GM21390 (cell line): Measurements from ENCODE around the gene AFG1L.
"Not testable (repeated sequence)": the region's sequence is repeated elsewhere in the genome, so short reads cannot be mapped to it uniquely, and the experiment has no call there.

ENCODE experiments used
- ATAC-seq: cut with Tn5 transposase; IDR thresholded peaks from one replicate; pipeline ENCODE4 v1.9.1; 2021; ENCODE audit not compliant: unreplicated experiment

Gene AFG1L

DNA sequence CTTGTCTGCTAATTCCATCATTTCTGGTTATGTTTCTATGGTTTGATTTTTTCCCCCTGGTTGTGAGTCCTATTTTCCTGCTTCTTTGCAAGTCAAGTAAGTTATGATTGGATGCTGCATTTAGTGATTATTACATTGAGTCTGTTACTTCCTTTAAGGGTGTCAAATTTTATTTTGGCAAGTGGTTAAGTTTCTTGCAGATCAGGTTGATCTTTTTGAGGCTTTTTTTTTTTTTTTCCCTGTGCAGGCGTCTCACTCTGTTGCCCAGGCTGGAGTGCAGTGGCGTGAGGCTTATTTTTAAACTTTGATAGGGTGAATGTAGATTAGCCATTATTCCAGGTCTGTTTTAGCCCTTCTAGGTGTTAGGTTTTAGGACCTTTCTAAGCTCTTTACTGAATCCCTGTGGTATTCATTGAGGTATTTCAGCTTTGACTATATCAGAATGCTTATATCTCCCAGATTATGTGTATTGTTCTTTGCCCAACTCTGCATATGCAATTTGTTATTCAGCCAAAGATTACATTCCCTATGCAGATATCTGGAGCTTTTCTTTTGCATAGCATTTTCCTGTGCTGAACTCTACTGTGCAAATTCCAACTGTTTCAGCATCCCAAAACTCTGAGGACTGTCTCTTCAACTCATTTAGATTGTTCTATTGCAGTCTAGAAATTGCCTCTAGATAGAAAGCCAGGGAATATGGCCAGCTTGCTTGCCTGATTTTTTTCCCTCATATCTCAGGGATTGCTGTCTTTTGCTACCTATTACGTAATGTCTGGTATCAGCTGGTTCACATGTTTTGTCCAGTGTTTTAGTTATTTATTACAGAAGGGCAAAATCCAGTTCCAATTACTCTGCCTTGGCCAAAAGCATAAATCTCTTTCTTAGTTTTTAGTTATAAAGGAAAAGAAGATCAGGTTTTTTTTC, 113.3 kb downstream of the AFG1L start:
- ATAC-seq, result no peak

DNA sequence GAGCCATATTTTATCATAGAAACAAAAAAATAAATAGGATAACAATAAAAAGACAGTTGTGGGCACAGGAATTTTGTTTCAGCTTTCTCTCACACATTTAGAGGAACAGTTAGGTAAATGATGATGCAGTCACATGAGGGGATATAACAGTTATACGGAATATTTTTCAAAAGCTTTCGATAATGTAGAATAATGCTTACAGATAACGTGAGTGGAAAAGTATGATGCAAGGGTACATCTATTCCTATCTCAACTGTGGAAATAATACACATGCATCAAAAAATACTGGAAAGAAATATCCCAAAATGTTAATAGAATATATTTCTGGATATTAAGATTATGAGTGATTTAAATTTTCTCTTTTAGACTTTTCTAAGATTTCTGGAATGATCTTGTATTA, 114.0 kb downstream of the AFG1L start:
- no peak for ATAC-seq

DNA sequence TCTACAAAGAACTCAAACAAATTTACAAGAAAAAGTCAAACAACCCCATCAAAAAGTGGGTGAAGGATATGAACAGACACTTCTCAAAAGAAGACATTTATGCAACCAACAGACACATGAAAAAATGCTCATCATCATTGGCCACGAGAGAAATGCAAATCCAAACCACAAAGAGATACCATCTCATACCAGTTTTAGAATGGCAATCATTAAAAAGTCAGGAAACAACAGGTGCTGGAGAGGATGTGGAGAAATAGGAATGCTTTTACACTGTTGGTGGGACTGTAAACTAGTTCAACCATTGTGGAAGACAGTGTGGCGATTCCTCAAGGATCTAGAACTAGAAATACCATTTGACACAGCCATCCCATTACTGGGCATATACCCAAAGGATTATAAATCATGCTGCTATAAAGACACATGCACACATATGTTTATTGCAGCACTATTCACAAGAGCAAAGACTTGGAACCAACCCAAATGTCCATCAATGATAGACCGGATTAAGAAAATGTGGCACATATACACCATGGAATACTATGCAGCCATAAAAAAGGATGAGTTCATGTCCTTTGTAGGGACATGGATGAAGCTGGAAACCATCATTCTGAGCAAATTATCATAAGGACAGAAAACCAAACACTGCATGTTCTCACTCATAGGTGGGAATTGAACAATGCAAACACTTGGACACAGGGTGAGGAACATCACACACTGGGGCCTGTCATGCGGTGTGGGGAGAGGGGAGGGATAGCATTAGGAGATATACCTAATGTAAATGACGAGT, 121.4 kb downstream of the AFG1L start:
- not testable (repeated sequence) for ATAC-seq

DNA sequence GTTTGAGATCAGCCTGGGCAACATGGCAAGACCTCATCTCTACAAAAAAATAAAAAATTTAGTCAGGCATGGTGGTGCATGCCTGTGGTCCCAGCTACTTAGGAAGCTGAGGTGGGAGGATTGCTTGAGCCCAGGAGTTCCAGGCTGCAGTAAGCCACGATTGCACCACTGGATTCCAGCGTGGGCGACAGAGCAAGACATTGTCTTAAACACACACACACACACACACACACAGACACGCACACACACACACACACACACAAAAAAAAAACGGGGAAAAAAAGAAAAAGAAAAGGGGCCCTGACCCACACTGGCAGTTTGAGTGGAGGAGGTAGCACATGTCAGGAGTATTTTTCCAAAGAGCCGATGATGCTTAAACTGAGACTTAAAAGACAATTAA, 122.2 kb downstream of the AFG1L start:
- no peak for ATAC-seq

DNA sequence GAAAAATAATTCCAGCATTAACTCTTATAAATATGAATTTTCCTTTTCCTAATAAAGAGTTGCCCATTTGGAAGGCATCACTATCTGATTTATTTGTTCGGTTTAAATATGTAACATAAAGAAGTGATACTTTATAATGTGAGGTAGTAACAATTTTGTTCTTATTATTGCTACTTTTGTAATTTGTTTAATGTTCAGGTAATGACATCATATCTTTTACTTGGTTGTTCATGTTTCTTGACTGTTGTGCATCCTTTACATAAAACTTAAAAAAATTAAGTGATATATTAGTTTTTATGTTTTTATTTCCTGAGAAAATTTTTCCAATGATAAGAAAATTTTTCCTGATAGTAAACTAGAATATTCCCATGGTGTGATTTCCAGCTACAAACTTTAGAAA, 124.6 kb downstream of the AFG1L start:
- ATAC-seq, result no peak

DNA sequence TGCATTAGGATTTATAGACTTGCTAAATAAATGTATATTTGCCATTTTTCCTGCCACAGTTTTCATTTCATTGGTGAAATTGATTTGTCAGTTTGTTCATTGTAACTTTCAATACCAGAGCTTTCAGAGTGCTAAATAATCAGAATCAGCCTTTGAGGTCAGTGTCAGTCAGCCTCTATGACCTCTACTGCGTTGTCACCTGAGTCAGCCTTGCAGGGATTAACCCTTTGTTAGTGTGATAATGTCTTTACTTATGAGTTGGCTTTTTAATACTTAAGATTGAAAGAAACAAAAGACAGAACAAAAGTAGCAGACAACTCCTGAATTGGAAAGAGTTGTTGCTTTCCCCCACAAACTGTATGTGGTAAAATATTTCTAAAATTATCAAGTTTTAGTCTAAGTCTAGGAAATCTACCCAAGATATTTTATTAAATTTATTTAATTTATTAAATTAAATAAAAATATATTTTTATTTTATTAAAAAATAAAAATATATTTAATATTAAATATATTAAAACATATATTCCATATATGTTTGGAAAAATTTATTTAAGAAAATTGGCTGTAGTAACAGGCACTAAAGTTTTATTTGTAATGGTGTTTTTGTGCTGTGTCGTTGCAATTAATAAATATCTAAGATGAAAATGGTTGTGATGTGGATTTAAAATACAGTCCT, 125.2 kb downstream of the AFG1L start:
- ATAC-seq, result no peak

DNA sequence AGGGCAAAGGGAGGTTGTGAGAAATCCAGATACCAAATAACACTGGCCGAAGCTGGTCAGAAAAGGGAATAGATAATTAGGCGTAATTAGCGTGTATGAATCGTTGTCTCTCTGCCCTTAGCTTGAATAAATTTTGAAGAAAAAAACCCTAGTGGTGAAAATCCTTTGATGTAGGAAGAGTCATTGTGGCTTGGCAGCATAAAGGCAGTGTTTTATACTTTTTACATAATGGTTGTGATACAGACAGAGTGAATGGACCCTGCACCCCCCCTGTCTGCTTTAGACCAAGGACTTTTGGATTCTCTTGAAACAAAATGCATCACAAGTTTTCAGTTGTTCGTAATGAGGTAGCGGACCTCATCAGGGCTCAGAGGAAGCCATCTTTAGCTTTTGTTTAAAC, 126.5 kb downstream of the AFG1L start:
- no peak for ATAC-seq

DNA sequence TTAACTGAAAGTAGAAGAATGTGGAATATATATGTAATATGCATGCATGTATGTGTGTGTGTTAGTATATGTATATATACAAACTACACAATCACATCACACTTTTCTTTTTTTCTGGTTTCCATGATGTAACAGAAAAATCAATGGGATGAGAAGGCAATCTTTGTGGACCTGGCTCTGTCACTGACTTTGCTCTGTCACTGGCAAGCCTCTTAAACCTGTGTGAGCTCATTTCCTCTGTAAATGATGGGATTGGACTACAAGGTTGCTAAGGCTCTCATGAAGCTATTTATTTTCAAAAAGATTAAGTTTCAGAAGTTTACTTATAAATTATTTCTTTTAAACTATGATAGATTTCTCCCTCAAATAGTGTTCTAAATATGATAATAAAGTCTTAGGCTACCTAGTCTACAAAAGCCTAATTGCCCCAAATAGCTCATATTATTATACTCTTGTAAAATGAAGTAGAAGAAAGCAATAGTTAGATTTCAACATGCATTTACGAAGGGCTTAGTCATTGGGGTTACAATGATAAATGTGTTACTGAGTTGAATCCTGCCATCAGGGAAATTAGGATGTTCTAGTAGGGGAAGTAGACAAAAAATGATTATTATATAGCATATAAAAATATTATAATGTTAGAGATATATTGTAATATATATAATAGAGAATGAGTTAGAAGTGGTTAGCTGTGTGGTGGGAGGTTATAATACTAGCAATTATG, 129.3 kb downstream of the AFG1L start:
- ATAC-seq, result no peak

DNA sequence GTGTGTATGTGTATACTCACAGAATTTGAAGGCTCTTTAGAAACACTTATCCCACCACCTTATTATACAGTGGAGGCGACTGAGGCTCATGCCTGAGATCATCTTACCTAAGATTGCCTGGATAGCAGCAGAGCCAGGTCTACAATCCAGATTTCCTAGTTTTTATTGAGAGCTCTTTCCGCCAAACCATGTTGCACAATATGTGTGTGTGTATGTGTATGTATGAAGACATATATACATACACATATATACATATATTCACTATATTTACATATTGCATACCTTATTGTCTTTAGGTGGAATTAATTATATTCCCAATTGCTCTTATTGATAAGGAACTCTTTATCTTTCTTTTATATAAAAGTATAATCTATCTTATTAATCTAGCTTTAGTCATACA, 130.6 kb downstream of the AFG1L start:
- ATAC-seq, result no peak

DNA sequence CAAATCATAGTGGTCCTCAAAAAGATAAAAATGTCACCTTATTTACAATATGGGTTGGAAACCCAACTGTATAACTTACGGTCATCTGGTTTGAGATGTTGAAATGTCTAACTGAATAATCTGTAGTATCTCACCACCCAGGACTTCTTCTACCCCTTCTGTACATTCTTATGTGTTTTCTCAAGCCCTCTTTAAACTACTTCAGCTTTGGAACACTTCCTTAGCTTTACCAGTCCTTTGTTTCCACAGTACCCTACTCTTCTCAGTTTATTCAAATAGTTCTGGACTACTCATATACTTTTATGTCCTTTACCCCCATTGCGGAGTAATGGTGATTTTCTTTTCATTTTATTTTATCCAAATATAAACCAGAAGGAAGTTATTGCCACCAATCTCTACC, 137.3 kb downstream of the AFG1L start:
- ATAC-seq, result no peak

DNA sequence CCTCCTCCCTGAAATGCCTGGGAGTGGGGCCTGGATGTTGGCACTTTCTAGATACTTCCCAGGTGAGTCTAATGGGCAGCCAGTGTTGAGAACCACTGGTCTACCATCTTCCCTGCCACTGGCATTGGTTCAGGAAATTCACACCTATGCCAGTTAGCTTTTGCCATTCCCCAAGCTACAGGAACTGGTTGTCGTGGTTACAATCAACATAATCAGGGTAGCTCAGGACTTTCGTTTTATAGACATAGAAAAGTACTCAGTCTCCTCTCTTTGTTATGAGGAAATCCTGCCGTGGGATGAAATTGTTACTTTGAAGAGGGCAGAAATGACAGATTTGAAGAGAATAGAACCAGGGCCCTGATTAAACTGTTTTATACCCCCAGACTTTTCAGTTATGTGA, 137.9 kb downstream of the AFG1L start:
- no peak for ATAC-seq

DNA sequence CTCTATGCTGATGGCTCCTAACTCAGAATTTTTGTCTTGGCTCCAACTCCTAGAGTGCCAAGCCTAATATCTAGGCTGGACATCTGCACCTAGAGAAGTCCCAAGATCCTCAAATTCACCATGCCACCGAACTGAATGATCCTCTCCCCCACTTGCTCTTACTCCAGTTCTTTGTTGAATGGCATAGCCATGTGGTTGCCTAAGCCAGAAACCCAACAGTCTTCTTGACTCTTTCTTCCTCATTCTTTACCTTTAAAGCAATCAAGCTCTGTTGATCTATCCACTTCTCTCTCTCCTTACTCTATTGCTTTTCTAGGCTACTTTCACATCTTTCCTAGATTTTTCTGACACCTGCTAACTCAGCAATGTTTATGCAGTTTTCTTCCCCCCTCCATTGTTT, 139.4 kb downstream of the AFG1L start:
- ATAC-seq, result no peak

DNA sequence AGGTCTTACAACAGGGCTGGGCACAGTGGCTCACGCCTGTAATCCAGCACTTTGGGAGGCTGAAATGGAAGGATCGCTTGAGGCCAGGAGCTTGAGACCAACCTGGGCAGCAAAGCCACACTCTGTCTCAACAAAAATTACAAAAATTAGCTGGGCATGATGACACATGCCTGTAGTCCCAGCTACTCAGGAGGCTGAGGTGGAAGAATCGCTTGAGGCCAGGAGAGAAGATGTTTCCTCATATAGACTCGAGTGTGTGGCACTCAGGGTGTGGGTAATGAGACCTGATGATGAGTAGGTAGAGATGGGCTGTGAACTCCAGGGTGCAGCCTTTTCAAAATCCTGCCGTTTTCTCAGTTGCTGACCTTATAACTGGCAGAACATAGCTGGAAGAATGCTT, 140.5 kb downstream of the AFG1L start:
- ATAC-seq, result no peak

DNA sequence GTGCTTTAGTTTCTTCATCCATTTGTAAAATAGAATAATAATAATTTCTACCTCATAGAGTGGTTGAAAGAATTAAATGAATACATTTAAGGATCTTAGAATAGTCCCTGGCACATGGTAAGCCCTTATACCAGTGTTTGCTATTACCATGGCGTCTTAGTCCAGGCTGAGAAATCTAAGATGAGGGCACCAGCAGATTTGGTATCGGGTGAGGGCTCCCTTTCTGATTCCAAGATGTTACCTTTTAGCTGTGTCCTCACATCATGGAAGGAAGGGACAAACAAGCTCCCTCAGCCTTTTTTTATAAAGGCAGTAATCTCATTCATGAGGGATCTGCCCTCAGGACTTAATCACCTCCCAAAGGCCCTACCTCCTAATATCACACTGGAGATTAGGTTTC, 141.9 kb downstream of the AFG1L start:
- no peak for ATAC-seq

DNA sequence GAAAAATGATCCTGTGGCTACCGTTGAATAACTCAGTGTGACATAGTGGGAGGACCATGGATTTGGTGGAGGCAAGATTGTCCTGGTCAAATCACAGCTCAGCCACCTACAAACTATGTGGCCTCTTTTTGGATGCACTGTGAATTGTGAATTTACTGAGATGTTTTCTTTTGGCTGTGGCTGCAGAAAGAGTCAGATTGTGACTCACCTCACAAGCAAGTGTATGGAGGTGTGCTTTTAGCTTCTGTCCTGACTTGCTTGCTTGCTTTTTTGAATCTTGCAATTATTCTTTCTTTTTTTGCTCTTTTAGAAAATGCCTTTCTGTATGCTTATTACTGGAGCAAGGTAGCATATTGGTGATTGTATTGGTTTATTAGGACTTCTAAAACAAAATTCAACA, 143.0 kb downstream of the AFG1L start:
- no peak for ATAC-seq

DNA sequence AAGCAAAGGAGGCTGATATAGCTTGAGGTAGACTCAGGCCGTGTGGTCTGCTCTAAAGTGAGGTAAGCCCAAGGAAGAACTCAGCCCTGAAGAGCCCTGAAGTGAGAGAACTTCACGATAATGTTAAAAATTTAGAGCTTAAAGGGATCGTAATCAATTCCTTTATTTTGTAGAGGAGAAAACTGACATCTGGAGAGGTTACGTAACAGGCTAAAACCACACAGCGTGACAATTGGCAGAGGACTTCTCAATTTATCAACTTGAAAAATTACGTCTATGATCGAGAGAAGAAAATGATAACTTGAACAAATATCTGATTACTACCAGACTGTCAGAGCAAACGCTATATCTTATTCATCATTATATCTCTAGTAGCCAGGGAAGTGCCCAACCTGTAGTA, 144.1 kb downstream of the AFG1L start:
- ATAC-seq, result no peak

DNA sequence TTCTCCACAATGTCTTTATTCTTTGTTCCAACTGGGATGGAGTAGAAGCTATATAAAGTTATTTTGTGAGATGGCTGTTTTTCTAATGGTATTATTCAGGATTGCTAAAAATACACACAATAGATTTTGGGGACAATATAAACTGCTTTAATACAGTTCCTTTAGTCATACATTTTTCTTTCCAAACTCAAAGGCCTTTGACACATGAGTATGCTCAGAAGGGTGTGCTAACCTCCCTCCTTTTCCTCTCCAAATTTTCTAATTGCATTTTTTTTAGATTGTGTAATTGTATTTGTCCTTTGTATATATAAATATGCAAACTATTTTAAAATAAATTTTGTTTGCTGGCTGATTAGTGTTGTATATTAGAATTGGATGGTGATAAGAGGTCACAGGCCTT, 146.3 kb downstream of the AFG1L start:
- ATAC-seq, result no peak

DNA sequence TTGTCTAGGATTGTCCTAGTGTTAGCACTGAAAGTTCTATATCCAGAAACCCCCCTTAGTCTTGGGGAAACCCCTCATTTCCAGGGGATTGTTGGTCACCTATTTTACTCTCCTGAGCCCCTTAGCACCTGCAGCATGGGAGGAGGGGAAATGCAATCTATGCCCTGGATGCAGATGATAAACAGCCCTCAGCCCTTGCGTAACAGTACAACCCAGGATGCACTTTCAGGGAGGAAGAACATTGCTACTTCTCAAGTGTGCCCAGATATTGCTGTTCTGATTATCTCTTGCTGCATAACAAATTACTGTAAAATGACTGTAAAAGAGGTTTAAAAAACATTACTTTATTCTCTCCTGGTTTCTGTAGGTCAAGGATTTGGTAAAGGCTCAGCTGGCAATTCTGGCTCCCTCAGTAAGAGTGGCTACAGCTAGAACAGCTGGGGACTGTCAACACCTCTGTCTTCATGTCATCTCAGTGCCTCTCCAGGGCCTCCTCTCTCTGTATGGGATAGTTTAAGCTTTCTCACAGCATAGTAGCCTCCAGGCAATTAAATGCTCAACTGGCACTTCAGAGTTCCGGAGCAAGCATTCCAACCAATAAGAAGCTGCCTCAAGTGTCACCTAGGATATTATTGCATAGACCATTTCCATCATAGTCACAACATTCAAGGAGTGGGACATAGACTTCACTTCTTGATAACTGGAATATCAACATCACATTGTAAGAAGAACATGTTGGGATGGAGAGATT, 148.1 kb downstream of the AFG1L start:
- ATAC-seq, result no peak

DNA sequence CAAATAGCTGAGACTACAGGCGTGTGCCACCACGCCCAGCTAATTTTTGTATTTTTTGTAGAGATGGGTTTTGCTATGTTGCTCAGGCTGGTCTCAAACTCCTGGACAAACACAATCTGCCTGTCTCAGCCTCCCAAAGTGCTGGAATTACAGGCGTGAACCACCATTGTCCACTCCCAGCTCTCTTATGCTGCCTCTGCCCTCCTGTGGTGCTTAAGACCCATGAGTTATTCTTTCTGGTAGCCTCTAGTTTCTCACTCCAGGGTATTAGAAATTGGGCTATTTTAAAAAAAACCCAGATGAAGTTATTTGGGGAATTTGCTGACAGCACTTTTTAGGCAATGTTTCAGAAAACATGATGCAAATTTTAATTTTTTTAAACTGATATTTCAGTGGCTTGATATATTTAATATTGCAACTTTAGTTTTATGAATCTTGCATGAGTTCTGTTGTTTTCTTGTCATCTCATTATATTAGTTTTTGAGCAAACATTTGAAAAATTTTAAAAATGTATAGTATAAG, 151.8 kb downstream of the AFG1L start:
- ATAC-seq, result no peak

DNA sequence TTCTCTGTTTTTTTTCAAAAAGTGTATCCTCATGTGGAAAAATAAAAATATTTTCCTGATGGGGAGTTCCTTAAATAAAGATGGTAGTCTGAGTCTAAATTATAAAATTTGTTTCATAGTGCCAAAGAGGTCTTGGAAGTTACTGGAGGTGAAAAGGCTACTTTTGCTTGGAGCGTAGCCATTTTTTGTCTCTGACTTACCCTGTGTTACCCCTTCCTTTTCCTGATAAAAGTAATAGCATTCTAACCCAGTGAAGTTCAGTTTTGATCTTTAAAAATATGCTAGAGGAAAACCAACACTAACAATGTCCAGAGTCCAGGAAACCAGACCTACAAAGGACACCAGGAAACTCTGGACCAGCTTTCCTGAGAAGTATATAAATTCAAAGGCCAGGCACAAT, 153.6 kb downstream of the AFG1L start:
- no peak for ATAC-seq
